ENCODE measurements around the gene CA10. TPM values are rescaled to one million over a fixed set of nuclear protein-coding genes. Genes with fewer than 3 reads are reported as not detected.
A peak's percentile ranks its signal among the peaks of the same experiment; 100 is the strongest.

CA10 gene
- total RNA-seq, 1 experiment from 2014 or later: not detected

GRCh38 chr17:52147431-52147830 lies 11.1 kb downstream of the CA10 start:
- DNase-seq (ENCODE audit: low spot score): no peak

- DNase-seq (ENCODE audit: low spot score): no peak
Measured at GRCh38 chr17:52145476-52145875, 13.0 kb downstream of the CA10 start.

GRCh38 chr17:52143542-52143941 lies 15.0 kb downstream of the CA10 start:
- DNase-seq (ENCODE audit: low spot score): no peak

- no peak for DNase-seq (ENCODE audit: low spot score)
Measured at GRCh38 chr17:52140601-52141000, 17.9 kb downstream of the CA10 start.

GRCh38 chr17:52138752-52139151 lies 19.8 kb downstream of the CA10 start:
- DNase-seq (ENCODE audit: low spot score): no peak

GRCh38 chr17:52138350-52138749 lies 20.2 kb downstream of the CA10 start:
- DNase-seq (ENCODE audit: low spot score): no peak

GRCh38 chr17:52136166-52136565 lies 22.3 kb downstream of the CA10 start:
- DNase-seq (ENCODE audit: low spot score): no peak

- DNase-seq (ENCODE audit: low spot score): no peak
Measured at GRCh38 chr17:52134641-52135040, 23.9 kb downstream of the CA10 start.

- no peak for DNase-seq (ENCODE audit: low spot score)
Measured at GRCh38 chr17:52128721-52129120, 29.8 kb downstream of the CA10 start.

GRCh38 chr17:52124993-52125392 lies 33.5 kb downstream of the CA10 start:
- DNase-seq (ENCODE audit: low spot score): no peak

- no peak for DNase-seq (ENCODE audit: low spot score)
Measured at GRCh38 chr17:52124561-52124960, 34.0 kb downstream of the CA10 start.

- no peak for DNase-seq (ENCODE audit: low spot score)
Measured at GRCh38 chr17:52120465-52120864, 38.0 kb downstream of the CA10 start.

- DNase-seq (ENCODE audit: low spot score): no peak
Measured at GRCh38 chr17:52110923-52111581, 47.5 kb downstream of the CA10 start.

GRCh38 chr17:52106638-52107261 lies 51.8 kb downstream of the CA10 start:
- peak; percentile 44 for DNase-seq (ENCODE audit: low spot score)

GRCh38 chr17:52106072-52106471 lies 52.4 kb downstream of the CA10 start:
- DNase-seq (ENCODE audit: low spot score): no peak

GRCh38 chr17:52105591-52105990 lies 52.9 kb downstream of the CA10 start:
- no peak for DNase-seq (ENCODE audit: low spot score)

- DNase-seq (ENCODE audit: low spot score): no peak
Measured at GRCh38 chr17:52096056-52096455, 62.5 kb downstream of the CA10 start.

GRCh38 chr17:52084176-52084575 lies 74.3 kb downstream of the CA10 start:
- DNase-seq (ENCODE audit: low spot score): no peak

GRCh38 chr17:52079496-52079895 lies 79.0 kb downstream of the CA10 start:
- no peak for DNase-seq (ENCODE audit: low spot score)

- DNase-seq (ENCODE audit: low spot score): no peak
Measured at GRCh38 chr17:52071712-52072111, 86.8 kb downstream of the CA10 start.

GRCh38 chr17:52064791-52065211 lies 93.7 kb downstream of the CA10 start:
- no peak for DNase-seq (ENCODE audit: low spot score)

- no peak for DNase-seq (ENCODE audit: low spot score)
Measured at GRCh38 chr17:52049496-52049895, 109.0 kb downstream of the CA10 start.

- no peak for DNase-seq (ENCODE audit: low spot score)
Measured at GRCh38 chr17:52049051-52049450, 109.5 kb downstream of the CA10 start.

All from A172 (cell line).